GM12864 (cell line): ENCODE measurements around the gene MCAT.

Experiments
- DNase-seq: peaks from one replicate; pipeline ENCODE4 v3.0.0-alpha.2; 2011; ENCODE audit warnings: low read depth
- H3K4me3 ChIP-seq: 2 replicates; pipeline ENCODE4 v1.5.1; 2011; ENCODE audit warnings: mild to moderate bottlenecking, low read depth, low read length, control low read depth
- CTCF ChIP-seq: IDR thresholded peaks from 2 replicates; pipeline ENCODE4 v1.5.1; 2011; ENCODE audit warnings: low read depth, mild to moderate bottlenecking, moderate library complexity, low read length, control low read depth, inconsistent platforms; ENCODE audit errors: missing control alignments

MCAT gene

GRCh38 chr22:43160497-43161126 lies 17.4 kb upstream of the MCAT start:
- TF ChIP-seq CTCF, result no peak
- H3K4me3 ChIP-seq, result no peak overlapping the region
- DNase-seq, result no peak

- peak; percentile 52 for TF ChIP-seq CTCF
- no peak for DNase-seq
- H3K4me3 ChIP-seq, result no peak overlapping the region
Observed at GRCh38 chr22:43159484-43160178, 16.4 kb upstream of the MCAT start.

GRCh38 chr22:43158778-43159483 lies 15.7 kb upstream of the MCAT start:
- no peak for TF ChIP-seq CTCF
- no peak overlapping the region for H3K4me3 ChIP-seq
- DNase-seq, result no peak

GRCh38 chr22:43157874-43158546 lies 14.8 kb upstream of the MCAT start:
- no peak for DNase-seq
- TF ChIP-seq CTCF, result no peak
- H3K4me3 ChIP-seq, result no peak overlapping the region

- no peak for DNase-seq
- no peak overlapping the region for H3K4me3 ChIP-seq
- no peak for TF ChIP-seq CTCF
Observed at GRCh38 chr22:43156413-43156812, 13.2 kb upstream of the MCAT start.

GRCh38 chr22:43155789-43156188 lies 12.6 kb upstream of the MCAT start:
- no peak for DNase-seq
- no peak overlapping the region for H3K4me3 ChIP-seq
- TF ChIP-seq CTCF, result no peak
